Esophagus squamous epithelium (tissue), 5 donors: ENCODE data around the gene FETUB. TPM values are rescaled to one million over a fixed set of nuclear protein-coding genes. Genes with fewer than 3 reads are reported as not detected.

Source experiments
- DNase-seq: peaks from one replicate; lab custom pipeline; 2025; lab: John Stamatoyannopoulos, UW
- H3K27ac ChIP-seq, 4 donors: fragments of 200-600 bp; sonication (generic); one replicate each; pipeline ENCODE4 v1.5.1; 2016 to 2019; ENCODE audit warnings: mild to moderate bottlenecking in 1 of 4
- H3K27me3 ChIP-seq, 4 donors: fragments of 200-600 bp; sonication (generic); 1 replicate in 3 of 4; 2 replicates in 1 of 4; pipeline versions ENCODE4 v1.5.1 to v1.6.0; 2017 to 2021; ENCODE audit warnings: antibody characterized with exemption in 1 of 4
- H3K36me3 ChIP-seq, 3 donors: fragments of 200-600 bp; sonication (generic); one replicate each; pipeline ENCODE4 v1.5.1; 2016 to 2019
- H3K4me1 ChIP-seq, 3 donors: fragments of 200-600 bp; sonication (generic); one replicate each; pipeline ENCODE4 v1.5.1; 2017 to 2019
- H3K4me3 ChIP-seq, 4 donors: fragments of 200-600 bp; sonication (generic); 1 replicate in 3 of 4; 2 replicates in 1 of 4; pipeline ENCODE4 v1.5.1; 2016 to 2019; ENCODE audit warnings: mild to moderate bottlenecking in 2 of 4, moderate library complexity in 1 of 4
- H3K9me3 ChIP-seq, 3 donors: fragments of 200-600 bp; sonication (generic); one replicate each; pipeline ENCODE4 v1.5.1; 2016 to 2019
- CTCF ChIP-seq, 6 experiments: fragments of 450-650 bp in 4 of 6; fragments of 200-600 bp in 2 of 6; sonication (generic) in 2 of 6; IDR thresholded peaks; one replicate each; pipeline ENCODE4 v1.5.1; 2016 to 2019; ENCODE audit warnings: antibody characterized with exemption in 6 of 6, mild to moderate bottlenecking in 4 of 6, moderate library complexity in 4 of 6
- POLR2A ChIP-seq, 4 donors: fragments of 450-650 bp; IDR thresholded peaks; one replicate each; pipeline ENCODE4 v1.6.1; 2017; ENCODE audit warnings: antibody characterized with exemption in 4 of 4, mild to moderate bottlenecking in 4 of 4, moderate library complexity in 3 of 4
- WGBS, 2 donors: methylation state at CpG; one replicate each; pipeline ENCODE4 v1.1.5; 2018; 5-methylcytosine and 5-hydroxymethylcytosine counted together
- intact Hi-C: fragments of 100-400 bp; cut with DNase I; formaldehyde crosslinking; loops from one replicate; pipeline ENCODE4 v1.15.0; 2022
- total RNA-seq, 4 donors: library from RNA; depleted of rRNA; stranded (reverse); fragments of >200 nt; gene quantifications; one replicate each; pipeline ENCODE4 v1.1.0, GENCODE V29; 2016
- donor health status: DM: yes; HTN: yes; CAD: no.

The FETUB gene
- total RNA-seq, 4 donors from 2014 or later = 0.26 to 23.3 (median 5.0) TPM

DNA sequence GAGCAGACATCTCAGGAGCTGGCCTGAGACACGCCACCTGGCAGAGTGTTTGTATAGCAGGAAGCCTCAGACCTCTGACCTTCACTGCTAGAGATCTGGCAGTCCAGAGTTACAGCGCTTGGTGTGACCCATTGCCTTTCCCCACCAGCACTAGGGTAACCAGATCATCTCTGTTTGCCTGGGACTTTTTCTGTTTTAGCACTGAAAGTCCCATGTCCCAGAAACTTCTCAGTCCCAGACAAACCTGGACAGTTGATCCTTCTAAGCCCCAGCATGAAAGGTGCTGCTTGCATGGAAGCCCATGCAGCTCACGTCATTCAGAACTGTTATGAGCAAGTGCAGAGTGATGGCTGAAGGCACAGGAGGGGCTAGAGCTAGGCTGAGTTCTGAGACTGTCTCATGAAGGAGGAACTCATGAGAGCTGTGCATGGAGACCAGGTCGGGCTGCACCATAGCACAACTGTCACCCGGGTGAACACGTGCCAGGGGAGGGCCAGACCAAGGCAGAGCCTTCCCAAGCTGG is 45.5 kb upstream of the FETUB start:
- H3K27me3 ChIP-seq = no peaks in the 10 kb centered on the region
- H3K9me3 ChIP-seq = no peaks in the 10 kb centered on the region
- WGBS, 2 donors = 66 to 78% methylated on average over 2 to 6 of the region's 6 CpGs
- DNase-seq = no peak
- no peak overlapping the region for H3K27ac ChIP-seq
- H3K4me3 ChIP-seq = no peak overlapping the region
- no peaks in the 10 kb centered on the region for H3K36me3 ChIP-seq
- intact Hi-C loops = no loop called here
- TF ChIP-seq POLR2A (IDR thresholded peaks at IDR 0.05) (no peak), CTCF (IDR thresholded peaks at IDR 0.05) (no peak)
- H3K4me1 ChIP-seq = peaks cover 0 to 7% (median 1%) of the 10 kb centered on the region in 3 donors

GRCh38 chr3:186596568-186597287 is 43.5 kb upstream of the FETUB start:
- intact Hi-C loops = no loop called here
- Histone ChIP-seq H3K4me3 (no peak overlapping the region), H3K27ac (no peak overlapping the region), H3K36me3 (no peaks in the 10 kb centered on the region), H3K4me1 (no peaks in the 10 kb centered on the region), H3K27me3 (no peaks in the 10 kb centered on the region), H3K9me3 (no peaks in the 10 kb centered on the region)
- 51 to 75% methylated on average over 14 to 16 of the region's 17 CpGs for WGBS, 2 donors
- no peak for DNase-seq
- TF ChIP-seq POLR2A (IDR thresholded peaks at IDR 0.05) = no peak
- no peak for TF ChIP-seq CTCF (IDR thresholded peaks at IDR 0.05)

- H3K9me3 ChIP-seq = no peaks in the 10 kb centered on the region
- 73 to 79% methylated on average over 11 of the region's 11 CpGs for WGBS, 2 donors
- no peak overlapping the region for H3K27ac ChIP-seq
- H3K4me1 ChIP-seq = no peaks in the 10 kb centered on the region
- TF ChIP-seq POLR2A (IDR thresholded peaks at IDR 0.05) (no peak), CTCF (IDR thresholded peaks at IDR 0.05) (no peak)
- no peak overlapping the region for H3K4me3 ChIP-seq
- H3K27me3 ChIP-seq = no peaks in the 10 kb centered on the region
- intact Hi-C loops = no loop called here
- no peaks in the 10 kb centered on the region for H3K36me3 ChIP-seq
- DNase-seq = no peak
Observed at GRCh38 chr3:186598108-186598784, 42.0 kb upstream of the FETUB start.

DNA sequence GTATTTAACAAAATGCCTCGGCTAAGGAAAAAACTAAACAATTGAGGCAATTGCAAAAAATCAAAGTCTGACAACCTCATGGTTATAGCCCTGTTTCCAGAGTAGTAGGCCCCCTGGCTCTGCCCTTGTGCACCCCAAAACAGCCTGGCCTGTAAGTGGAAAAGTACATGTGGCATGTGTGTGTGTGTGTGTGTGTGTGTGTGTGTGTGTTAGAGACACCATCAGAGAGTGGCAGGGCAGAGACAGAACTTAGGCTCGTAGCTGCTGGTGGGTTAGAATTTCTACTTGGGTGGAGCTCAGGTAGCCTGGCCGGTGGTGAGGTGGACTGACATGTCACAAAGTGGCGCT is 41.4 kb upstream of the FETUB start:
- intact Hi-C loops = no loop called here
- no peaks in the 10 kb centered on the region for H3K9me3 ChIP-seq
- TF ChIP-seq POLR2A (IDR thresholded peaks at IDR 0.05) = no peak
- TF ChIP-seq CTCF (IDR thresholded peaks at IDR 0.05) = no peak
- no peaks in the 10 kb centered on the region for H3K36me3 ChIP-seq
- 86 to 98% methylated on average over 4 of the region's 4 CpGs for WGBS, 2 donors
- DNase-seq = no peak
- H3K27me3 ChIP-seq = no peaks in the 10 kb centered on the region
- no peaks in the 10 kb centered on the region for H3K4me1 ChIP-seq
- no peak overlapping the region for H3K27ac ChIP-seq
- no peak overlapping the region for H3K4me3 ChIP-seq

DNA sequence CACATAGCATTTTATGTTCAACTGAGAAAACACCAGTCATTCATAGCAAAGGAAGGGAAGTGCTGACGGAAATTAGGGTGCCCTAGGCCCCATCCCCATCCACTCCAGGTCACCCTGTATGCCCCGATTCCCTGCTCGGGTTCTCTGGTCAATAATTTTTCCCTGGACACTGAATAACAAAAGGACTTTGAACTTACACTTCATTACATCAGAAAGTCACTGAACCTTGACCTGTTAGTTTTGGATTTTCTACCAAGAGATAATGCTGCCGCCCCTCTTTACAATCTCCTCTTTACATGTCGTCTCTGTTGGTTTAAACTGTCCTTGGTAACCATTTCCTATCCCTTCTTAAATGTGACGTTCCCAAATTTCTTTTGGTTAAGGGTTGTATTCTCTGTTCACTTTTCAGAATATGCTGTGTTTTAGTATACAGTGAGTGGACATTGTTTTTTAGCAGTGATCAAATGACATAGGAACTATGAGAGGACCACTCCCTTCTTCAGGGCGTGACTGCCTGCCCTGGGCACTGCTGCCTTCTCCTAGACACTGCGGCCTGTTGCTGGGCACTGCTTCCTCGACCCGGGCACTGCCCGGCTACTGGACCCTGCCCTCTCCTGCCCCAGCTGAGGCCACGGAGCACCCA is 40.9 kb upstream of the FETUB start:
- 73 to 77% methylated on average over 9 to 10 of the region's 12 CpGs for WGBS, 2 donors
- H3K9me3 ChIP-seq = no peaks in the 10 kb centered on the region
- intact Hi-C loops = no loop called here
- no peaks in the 10 kb centered on the region for H3K36me3 ChIP-seq
- no peaks in the 10 kb centered on the region for H3K4me1 ChIP-seq
- H3K4me3 ChIP-seq = no peak overlapping the region
- DNase-seq = no peak
- TF ChIP-seq CTCF (IDR thresholded peaks at IDR 0.05) = no peak
- TF ChIP-seq POLR2A (IDR thresholded peaks at IDR 0.05) = no peak
- no peak overlapping the region for H3K27ac ChIP-seq
- no peaks in the 10 kb centered on the region for H3K27me3 ChIP-seq
